H1 (cell line): ENCODE data around the gene CHST11. TPM values are rescaled to one million over a fixed set of nuclear protein-coding genes. Genes with fewer than 3 reads are reported as not detected.

ENCODE experiments used
- CTCF ChIA-PET: fragments of 300-600 bp; sonication (Branson Sonifier 250); formaldehyde crosslinking; loops from one replicate; lab custom pipeline; 2021; ENCODE audit not compliant: partially characterized antibody; lab: Charles Lee
- POLR2A ChIA-PET: fragments of 300-600 bp; sonication (Branson Sonifier 250); formaldehyde crosslinking; loops from one replicate; lab custom pipeline; 2021; ENCODE audit warnings: inconsistent platforms; ENCODE audit not compliant: partially characterized antibody; lab: Charles Lee
- DNase-seq, 2 experiments: peaks; one replicate each; pipeline versions ENCODE4 v3.0.0 to v3.0.0-alpha.2; 2010 to 2022; ENCODE audit warnings: low spot score in 2 of 2, low read depth in 1 of 2, mixed read lengths in 1 of 2
- FAIRE-seq: peaks from 2 replicates; lab custom pipeline; 2011; peaks lifted over from hg19 to GRCh38; lab: Jason Lieb, UNC
- H2AFZ ChIP-seq: 2 replicates; pipeline ENCODE4 v1.8.1; 2012; ENCODE audit warnings: low read length, inconsistent platforms
- H2AK5ac ChIP-seq: 2 replicates; pipeline ENCODE4 v1.6.1; 2013; ENCODE audit warnings: low read depth, low read length
- H2BK120ac ChIP-seq: replicated peaks from 2 replicates; pipeline ENCODE3; 2013; ENCODE audit warnings: low read depth, low read length, inconsistent platforms
- H2BK12ac ChIP-seq: 2 replicates; pipeline ENCODE4 v1.6.1; 2013; ENCODE audit warnings: low read depth, low read length
- H2BK15ac ChIP-seq: 2 replicates; pipeline ENCODE4 v1.6.1; 2013; ENCODE audit warnings: low read length
- H2BK20ac ChIP-seq: 2 replicates; pipeline ENCODE4 v1.6.1; 2013; ENCODE audit warnings: low read length
- H2BK5ac ChIP-seq: 2 replicates; pipeline ENCODE4 v1.6.1; 2013; ENCODE audit warnings: low read depth, low read length
- H3K14ac ChIP-seq: 2 replicates; pipeline ENCODE4 v1.6.1; 2013; ENCODE audit warnings: inconsistent platforms; ENCODE audit not compliant: insufficient read length
- H3K18ac ChIP-seq: 2 replicates; pipeline ENCODE4 v1.6.1; 2013; ENCODE audit warnings: low read length; ENCODE audit errors: extremely low read depth
- H3K23ac ChIP-seq: 2 replicates; pipeline ENCODE4 v1.6.1; 2013; ENCODE audit warnings: inconsistent platforms; ENCODE audit not compliant: insufficient read length
- H3K23me2 ChIP-seq: 2 replicates; pipeline ENCODE4 v1.6.1; 2013; ENCODE audit warnings: low read depth, low read length
- H3K27ac ChIP-seq: 2 replicates; pipeline ENCODE4 v1.6.1; 2011; ENCODE audit warnings: low read depth, low read length, inconsistent platforms
- H3K27me3 ChIP-seq, 4 experiments: replicated peaks in 1 of 4; 1 replicate in 1 of 4; 2 replicates in 3 of 4; pipeline versions ENCODE4 v1.6.1 to v1.8.1; 2011 to 2013; ENCODE audit warnings: low read length in 3 of 4, mild to moderate bottlenecking in 3 of 4, inconsistent platforms in 2 of 4, mixed read lengths in 2 of 4, moderate library complexity in 1 of 4; ENCODE audit not compliant: control insufficient read depth in 3 of 4, insufficient read depth in 3 of 4; ENCODE audit errors: extremely low read depth in 1 of 4
- H3K36me3 ChIP-seq, 4 experiments: 2 replicates each; pipeline versions ENCODE4 v1.6.1 to v1.8.1; 2011 to 2013; ENCODE audit warnings: mild to moderate bottlenecking in 4 of 4, low read length in 3 of 4, moderate library complexity in 2 of 4, control low read depth in 1 of 4, inconsistent platforms in 1 of 4; ENCODE audit not compliant: insufficient read depth in 4 of 4, control insufficient read depth in 2 of 4
- H3K4ac ChIP-seq: replicated peaks from 2 replicates; pipeline ENCODE3; 2013; ENCODE audit warnings: low read length, low read depth, mixed read lengths, inconsistent platforms; ENCODE audit not compliant: insufficient read length
- H3K4me1 ChIP-seq, 4 experiments: replicated peaks in 1 of 4; 1 replicate in 1 of 4; 2 replicates in 3 of 4; pipeline versions ENCODE4 v1.6.1 to v1.8.1; 2011 to 2013; ENCODE audit warnings: low read length in 3 of 4, inconsistent platforms in 2 of 4, mixed read lengths in 1 of 4; ENCODE audit not compliant: insufficient read depth in 4 of 4, control insufficient read depth in 3 of 4
- H3K4me2 ChIP-seq, 2 experiments: 2 replicates each; pipeline versions ENCODE4 v1.6.1 to v1.8.1; 2011 to 2013; ENCODE audit warnings: low read depth in 2 of 2, low read length in 2 of 2, control low read depth in 1 of 2, inconsistent platforms in 1 of 2, mild to moderate bottlenecking in 1 of 2; ENCODE audit not compliant: insufficient read depth in 1 of 2
- H3K4me3 ChIP-seq, 4 experiments: fragments of 200-600, 300-600 bp in 1 of 4; sonication (generic), shearing (Covaris generic), sonication (Bioruptor Twin) in 1 of 4; 2 replicates each; pipeline versions ENCODE4 v1.5.1 to v1.8.1; 2011 to 2016; ENCODE audit warnings: low read length in 4 of 4, low read depth in 3 of 4, control low read depth in 2 of 4, inconsistent platforms in 2 of 4, mild to moderate bottlenecking in 2 of 4, mixed read lengths in 1 of 4, moderate library complexity in 1 of 4; ENCODE audit not compliant: insufficient read depth in 2 of 4; ENCODE audit errors: extremely low read depth in 1 of 4
- H3K56ac ChIP-seq: replicated peaks from 2 replicates; pipeline ENCODE3; 2013; ENCODE audit warnings: low read depth, mild to moderate bottlenecking, mixed read lengths, low read length, inconsistent platforms; ENCODE audit not compliant: insufficient read length
- H3K79me1 ChIP-seq: 2 replicates; pipeline ENCODE4 v1.6.1; 2013; ENCODE audit warnings: low read depth, low read length, control low read depth
- H3K79me2 ChIP-seq, 2 experiments: 2 replicates each; pipeline versions ENCODE4 v1.6.1 to v1.8.1; 2012 to 2013; ENCODE audit warnings: low read length in 2 of 2, mild to moderate bottlenecking in 2 of 2, inconsistent platforms in 1 of 2; ENCODE audit not compliant: insufficient read depth in 2 of 2, control insufficient read depth in 1 of 2
- H3K9ac ChIP-seq, 4 experiments: replicated peaks in 1 of 4; 1 replicate in 1 of 4; 2 replicates in 3 of 4; pipeline versions ENCODE4 v1.6.1 to v1.8.1; 2011 to 2013; ENCODE audit warnings: low read depth in 3 of 4, low read length in 3 of 4, control low read depth in 2 of 4, mild to moderate bottlenecking in 2 of 4, moderate library complexity in 2 of 4, inconsistent platforms in 1 of 4; ENCODE audit errors: extremely low read depth in 1 of 4
- H3K9me3 ChIP-seq, 2 experiments: 2 replicates each; pipeline versions ENCODE4 v1.6.1 to v1.8.1; 2012 to 2013; ENCODE audit warnings: mild to moderate bottlenecking in 2 of 2, moderate library complexity in 2 of 2, control low read depth in 1 of 2, inconsistent platforms in 1 of 2, low read depth in 1 of 2, low read length in 1 of 2, mixed read lengths in 1 of 2; ENCODE audit not compliant: insufficient read depth in 2 of 2
- H4K20me1 ChIP-seq, 2 experiments: replicated peaks in 1 of 2; 2 replicates each; pipeline versions ENCODE3 to v1.8.1; 2011 to 2013; ENCODE audit warnings: inconsistent platforms in 2 of 2, low read length in 2 of 2, mild to moderate bottlenecking in 1 of 2; ENCODE audit not compliant: insufficient read depth in 2 of 2, control insufficient read depth in 1 of 2
- H4K5ac ChIP-seq: 2 replicates; pipeline ENCODE4 v1.6.1; 2013; ENCODE audit warnings: low read length, low read depth, mixed read lengths, inconsistent platforms; ENCODE audit not compliant: insufficient read length
- H4K8ac ChIP-seq: 2 replicates; pipeline ENCODE4 v1.8.0; 2013; ENCODE audit warnings: mild to moderate bottlenecking, moderate library complexity, low read length, inconsistent platforms; ENCODE audit not compliant: insufficient read depth; ENCODE audit errors: extremely low read depth
- H4K91ac ChIP-seq: replicated peaks from 2 replicates; pipeline ENCODE3; 2013; ENCODE audit warnings: low read length, mixed read lengths, inconsistent platforms; ENCODE audit not compliant: insufficient read length
- WGBS, 2 experiments: shearing (Covaris generic) in 1 of 2; methylation state at CpG; one replicate each; pipeline versions ENCODE4 v1.1.6 to v1.1.7; 2013 to 2015; ENCODE audit warnings: low lambda C conversion rate in 2 of 2, mixed read lengths in 2 of 2, inconsistent platforms in 1 of 2, low coverage in 1 of 2, missing lambda C conversion rate in 1 of 2; ENCODE audit not compliant: insufficient replicate concordance in 2 of 2, insufficient coverage in 1 of 2, insufficient read length in 1 of 2; ENCODE audit errors: extremely low coverage in 1 of 2, missing lambda C conversion rate in 1 of 2; 5-methylcytosine and 5-hydroxymethylcytosine counted together
- polyA plus RNA-seq, 7 experiments: library from polyadenylated mRNA; depleted of rRNA in 3 of 7; stranded (reverse) in 5 of 7; unstranded in 2 of 7; fragments of >200 nt in 5 of 7; fragments of 200-250 nt in 2 of 7; gene quantifications; 1 replicate in 5 of 7; 2 replicates in 1 of 7; 4 replicates in 1 of 7; pipeline versions ENCODE4 v1.2.1 to v1.2.3, GENCODE V29; 2011 to 2013; ENCODE audit warnings: missing spikeins in 2 of 7, mixed read lengths in 2 of 7
- total RNA-seq: library from RNA; stranded (reverse); fragmentation: NEBNext Ultra II Directional; extraction: Animal tissue kit (Norgen Biotek cat#: 25700); gene quantifications from 2 replicates; pipeline ENCODE4 v1.2.1, GENCODE V29; 2021

CHST11 gene
- total and polyA plus RNA-seq, 2 of the 8 experiments (the other 6 are each of a cell fraction or from before 2014, with no cell fraction given), result 14.4 to 20.8 TPM

DNA sequence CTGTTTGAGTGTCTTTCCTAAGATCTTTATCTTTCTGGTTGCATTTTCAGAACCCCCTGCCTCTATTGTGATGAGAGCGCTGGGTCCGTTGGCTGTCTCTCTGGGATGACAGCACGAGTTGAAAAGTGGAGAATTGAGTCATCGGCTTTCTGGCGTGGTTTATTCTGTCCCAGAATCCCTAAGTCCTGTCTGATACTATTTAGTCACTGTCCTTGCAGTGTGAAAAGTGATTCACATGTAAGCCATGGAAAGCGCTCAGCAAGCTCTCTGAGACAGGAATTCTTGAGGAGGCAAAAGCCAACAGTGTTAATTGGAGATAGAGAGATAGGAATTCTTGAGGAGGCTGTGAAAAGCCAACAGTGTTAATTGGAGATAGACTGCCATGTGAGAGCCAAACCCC, 121.7 kb downstream of the CHST11 start:
- Histone ChIP-seq H2BK20ac (no peak overlapping the region), H4K20me1 (no peaks in the 10 kb centered on the region), H4K8ac (no peak overlapping the region), H2BK5ac (no peak overlapping the region), H4K91ac (no peak overlapping the region), H3K4me3 (no peak overlapping the region), H3K36me3 (no peaks in the 10 kb centered on the region), H3K79me2 (no peaks in the 10 kb centered on the region), H2BK12ac (no peak overlapping the region), H2BK120ac (no peak overlapping the region), H3K14ac (no peak overlapping the region), H2AK5ac (no peak overlapping the region), H3K4me1 (no peaks in the 10 kb centered on the region), H2AFZ (no peak overlapping the region), H3K9me3 (no peaks in the 10 kb centered on the region), H3K23me2 (no peaks in the 10 kb centered on the region), H3K18ac (no peak overlapping the region), H3K27ac (no peak overlapping the region), H4K5ac (no peak overlapping the region), H3K4ac (no peak overlapping the region), H2BK15ac (no peak overlapping the region), H3K9ac (no peak overlapping the region), H3K56ac (no peak overlapping the region), H3K23ac (no peak overlapping the region), H3K79me1 (no peaks in the 10 kb centered on the region), H3K4me2 (no peak overlapping the region), H3K27me3 (no peaks in the 10 kb centered on the region)
- ChIA-PET POLR2A (no interaction called here), CTCF (interaction anchor here (1.2 kb wide), 1 partner anchor 200 kb away, joined by 3 read pairs; no protein-coding TSS in a partner anchor)
- FAIRE-seq (no peak), DNase-seq (no peak)
- 90% methylated on average over 6 of the region's 6 CpGs; no CpG with 5 or more reads in 1 of the 2 experiments for WGBS, 2 experiments
